ENCODE data around the gene EFCAB6.

The EFCAB6 gene

GRCh38 chr22:43504666-43505261, 307.3 kb downstream of the EFCAB6 start:
- H3K9me3 ChIP-seq (ENCODE audit: control insufficient read depth, insufficient read depth, low read length), result no peaks in the 10 kb centered on the region
- no peaks in the 10 kb centered on the region for H3K27me3 ChIP-seq (ENCODE audit: control insufficient read depth, low read length)
- H3K4me3 ChIP-seq (ENCODE audit: low read length), result no peak overlapping the region
- no peaks in the 10 kb centered on the region for H3K9me2 ChIP-seq (replicated peaks; ENCODE audit: control insufficient read depth, low read length)
- no peaks in the 10 kb centered on the region for H3K36me3 ChIP-seq (ENCODE audit: control insufficient read depth, low read length)
- H4K20me1 ChIP-seq (ENCODE audit: control insufficient read depth, insufficient read depth, low read depth, low read length), result no peaks in the 10 kb centered on the region
- TF ChIP-seq CTCF (IDR thresholded peaks at IDR 0.05; ENCODE audit: low read depth, low read length, poor library complexity, severe bottlenecking) (no peak), EZH2phosphoT487 (IDR thresholded peaks at IDR 0.05; ENCODE audit: borderline replicate concordance, low read length) (no peak)
- no peak overlapping the region for H3K27ac ChIP-seq (ENCODE audit: low read depth, low read length)
- no peaks in the 10 kb centered on the region for H3K79me2 ChIP-seq (ENCODE audit: control insufficient read depth, low read length)
- no peaks in the 10 kb centered on the region for H3F3A ChIP-seq (ENCODE audit: control insufficient read depth, insufficient read depth)
- no peak overlapping the region for H3K4me2 ChIP-seq (ENCODE audit: low read length)
- no peaks in the 10 kb centered on the region for H3K4me1 ChIP-seq (ENCODE audit: control insufficient read depth, low read length)

GRCh38 chr22:43504068-43504467, 308.0 kb downstream of the EFCAB6 start:
- no peaks in the 10 kb centered on the region for H3K27me3 ChIP-seq (ENCODE audit: control insufficient read depth, low read length)
- TF ChIP-seq CTCF (IDR thresholded peaks at IDR 0.05; ENCODE audit: low read depth, low read length, poor library complexity, severe bottlenecking) (no peak), EZH2phosphoT487 (IDR thresholded peaks at IDR 0.05; ENCODE audit: borderline replicate concordance, low read length) (no peak)
- H3K9me2 ChIP-seq (replicated peaks; ENCODE audit: control insufficient read depth, low read length), result no peaks in the 10 kb centered on the region
- H3K36me3 ChIP-seq (ENCODE audit: control insufficient read depth, low read length), result no peaks in the 10 kb centered on the region
- no peak overlapping the region for H3K4me3 ChIP-seq (ENCODE audit: low read length)
- no peak overlapping the region for H3K4me2 ChIP-seq (ENCODE audit: low read length)
- no peaks in the 10 kb centered on the region for H3F3A ChIP-seq (ENCODE audit: control insufficient read depth, insufficient read depth)
- no peaks in the 10 kb centered on the region for H3K4me1 ChIP-seq (ENCODE audit: control insufficient read depth, low read length)
- H3K79me2 ChIP-seq (ENCODE audit: control insufficient read depth, low read length), result no peaks in the 10 kb centered on the region
- no peaks in the 10 kb centered on the region for H4K20me1 ChIP-seq (ENCODE audit: control insufficient read depth, insufficient read depth, low read depth, low read length)
- H3K27ac ChIP-seq (ENCODE audit: low read depth, low read length), result no peak overlapping the region
- no peaks in the 10 kb centered on the region for H3K9me3 ChIP-seq (ENCODE audit: control insufficient read depth, insufficient read depth, low read length)

GRCh38 chr22:43502306-43502874, 309.7 kb downstream of the EFCAB6 start:
- Histone ChIP-seq H3K9me3 (ENCODE audit: control insufficient read depth, insufficient read depth, low read length) (no peaks in the 10 kb centered on the region), H3K79me2 (ENCODE audit: control insufficient read depth, low read length) (no peaks in the 10 kb centered on the region), H3K27ac (ENCODE audit: low read depth, low read length) (no peak overlapping the region), H3K36me3 (ENCODE audit: control insufficient read depth, low read length) (no peaks in the 10 kb centered on the region), H3K9me2 (replicated peaks; ENCODE audit: control insufficient read depth, low read length) (no peaks in the 10 kb centered on the region), H3K4me2 (ENCODE audit: low read length) (no peak overlapping the region), H3K4me3 (ENCODE audit: low read length) (no peak overlapping the region), H4K20me1 (ENCODE audit: control insufficient read depth, insufficient read depth, low read depth, low read length) (no peaks in the 10 kb centered on the region), H3K27me3 (ENCODE audit: control insufficient read depth, low read length) (no peaks in the 10 kb centered on the region), H3K4me1 (ENCODE audit: control insufficient read depth, low read length) (no peaks in the 10 kb centered on the region), H3F3A (ENCODE audit: control insufficient read depth, insufficient read depth) (no peaks in the 10 kb centered on the region)
- no peak for TF ChIP-seq CTCF (IDR thresholded peaks at IDR 0.05; ENCODE audit: low read depth, low read length, poor library complexity, severe bottlenecking)
- no peak for TF ChIP-seq EZH2phosphoT487 (IDR thresholded peaks at IDR 0.05; ENCODE audit: borderline replicate concordance, low read length)

All from DOHH2 (cell line).